Measurements from ENCODE around the gene WRNIP1. TPM values are rescaled to one million over a fixed set of nuclear protein-coding genes. Genes with fewer than 3 reads are reported as not detected.
A peak's percentile ranks its signal among the peaks of the same experiment; 100 is the strongest.

The WRNIP1 gene
- 40.4 and 42.5 TPM in 2 replicates for total RNA-seq
- long read RNA-seq, partial matches to known transcripts: 2 of 6 reads
- long read RNA-seq, other reads (novel, unspliced or antisense): 1 of 6 reads

- TF ChIP-seq CTCF (IDR thresholded peaks at IDR 0.05; ENCODE audit: unreplicated experiment): peak; percentile 69
- H3K4me3 Mint-ChIP-seq (ENCODE audit: low read depth): peak within 1 kb of the TSS; percentile 89
- H3K27ac Mint-ChIP-seq: peak within 1 kb of the TSS; percentile 98
- H3K27me3 Mint-ChIP-seq: no peaks in the 10 kb centered on the region
- DNase-seq (ENCODE audit: low spot score, unreplicated experiment): peak; percentile 97
- peaks cover 5% of the 10 kb centered on the region for H3K9me3 Mint-ChIP-seq (ENCODE audit: low read depth)
- peaks cover 24% of the 10 kb centered on the region for H3K4me1 Mint-ChIP-seq (ENCODE audit: low read depth)
- H3K36me3 Mint-ChIP-seq (ENCODE audit: insufficient read depth): peaks cover 2% of the 10 kb centered on the region
Observed at GRCh38 chr6:2765166-2765895, at the start of gene WRNIP1. WRNIP1 (plus strand) TSS chr6:2765393; CDS start chr6:2765623, 230 bp downstream.

- peaks cover 3% of the 10 kb centered on the region for H3K9me3 Mint-ChIP-seq (ENCODE audit: low read depth)
- H3K27ac Mint-ChIP-seq: no peak overlapping the region
- no peak for TF ChIP-seq CTCF (IDR thresholded peaks at IDR 0.05; ENCODE audit: unreplicated experiment)
- H3K4me3 Mint-ChIP-seq (ENCODE audit: low read depth): no peak overlapping the region
- no peak for DNase-seq (ENCODE audit: low spot score, unreplicated experiment)
- H3K4me1 Mint-ChIP-seq (ENCODE audit: low read depth): no peaks in the 10 kb centered on the region
- H3K27me3 Mint-ChIP-seq: no peaks in the 10 kb centered on the region
- peaks cover 1% of the 10 kb centered on the region for H3K36me3 Mint-ChIP-seq (ENCODE audit: insufficient read depth)
Observed at GRCh38 chr6:2715737-2716136, 49.5 kb upstream of the WRNIP1 start.

GRCh38 chr6:2716936-2717700 is 48.1 kb upstream of the WRNIP1 start:
- TF ChIP-seq CTCF (IDR thresholded peaks at IDR 0.05; ENCODE audit: unreplicated experiment): no peak
- Mint-ChIP-seq H3K4me3 (ENCODE audit: low read depth) (no peak overlapping the region), H3K27ac (no peak overlapping the region), H3K27me3 (no peaks in the 10 kb centered on the region), H3K4me1 (ENCODE audit: low read depth) (no peaks in the 10 kb centered on the region), H3K9me3 (ENCODE audit: low read depth) (peaks cover under 1% of the 10 kb centered on the region), H3K36me3 (ENCODE audit: insufficient read depth) (peaks cover 1% of the 10 kb centered on the region)
- DNase-seq (ENCODE audit: low spot score, unreplicated experiment): no peak

- Mint-ChIP-seq H3K9me3 (ENCODE audit: low read depth) (peaks cover 5% of the 10 kb centered on the region), H3K27me3 (no peaks in the 10 kb centered on the region), H3K36me3 (ENCODE audit: insufficient read depth) (peaks cover 1% of the 10 kb centered on the region), H3K4me3 (ENCODE audit: low read depth) (no peak overlapping the region), H3K27ac (no peak overlapping the region), H3K4me1 (ENCODE audit: low read depth) (no peaks in the 10 kb centered on the region)
- TF ChIP-seq CTCF (IDR thresholded peaks at IDR 0.05; ENCODE audit: unreplicated experiment): no peak
- DNase-seq (ENCODE audit: low spot score, unreplicated experiment): no peak
Observed at GRCh38 chr6:2718334-2719092, 46.7 kb upstream of the WRNIP1 start.

- Mint-ChIP-seq H3K27me3 (no peaks in the 10 kb centered on the region), H3K4me1 (ENCODE audit: low read depth) (no peaks in the 10 kb centered on the region), H3K36me3 (ENCODE audit: insufficient read depth) (peaks cover 1% of the 10 kb centered on the region), H3K27ac (no peak overlapping the region), H3K4me3 (ENCODE audit: low read depth) (no peak overlapping the region), H3K9me3 (ENCODE audit: low read depth) (peaks cover 5% of the 10 kb centered on the region)
- no peak for DNase-seq (ENCODE audit: low spot score, unreplicated experiment)
- TF ChIP-seq CTCF (IDR thresholded peaks at IDR 0.05; ENCODE audit: unreplicated experiment): no peak
Observed at GRCh38 chr6:2719093-2719455, 46.1 kb upstream of the WRNIP1 start.
